HG03060 (cell line): ENCODE data around the gene SH3GLB1.
"Not testable (repeated sequence)": the region's sequence is repeated elsewhere in the genome, so short reads cannot be mapped to it uniquely, and the experiment has no call there.

Experiments
- ATAC-seq: cut with Tn5 transposase; IDR thresholded peaks from one replicate; pipeline ENCODE4 v1.9.1; 2021; ENCODE audit warnings: low read depth, moderate number of reproducible peaks; ENCODE audit not compliant: unreplicated experiment

SH3GLB1 gene

DNA sequence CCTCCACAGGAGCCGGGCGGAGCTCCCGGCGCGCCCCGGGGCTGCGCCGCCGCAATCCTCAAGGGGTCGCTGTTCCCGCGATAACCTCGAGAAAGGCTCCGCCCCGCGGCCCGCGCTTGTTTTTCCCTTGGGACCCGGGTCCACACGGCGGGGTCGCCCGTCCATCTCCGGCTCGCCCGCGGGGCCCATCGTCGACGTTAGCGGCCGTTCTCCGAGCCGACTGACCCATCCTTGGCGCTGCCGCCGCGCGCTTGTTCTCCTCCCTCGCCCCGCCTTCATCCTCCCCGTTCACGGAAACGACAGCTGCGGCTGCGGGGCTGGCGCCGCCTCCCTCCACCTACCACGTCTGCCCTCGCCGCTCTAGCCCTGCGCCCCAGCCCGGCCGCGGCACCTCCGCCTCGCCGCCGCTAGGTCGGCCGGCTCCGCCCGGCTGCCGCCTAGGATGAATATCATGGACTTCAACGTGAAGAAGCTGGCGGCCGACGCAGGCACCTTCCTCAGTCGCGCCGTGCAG lies at the start of gene SH3GLB1:
Gene SH3GLB1 (plus strand): TSS at position 119 of the 514 bp plus-strand sequence. CDS start 324 bp downstream, at position 443.
- peak; percentile 75 for ATAC-seq

DNA sequence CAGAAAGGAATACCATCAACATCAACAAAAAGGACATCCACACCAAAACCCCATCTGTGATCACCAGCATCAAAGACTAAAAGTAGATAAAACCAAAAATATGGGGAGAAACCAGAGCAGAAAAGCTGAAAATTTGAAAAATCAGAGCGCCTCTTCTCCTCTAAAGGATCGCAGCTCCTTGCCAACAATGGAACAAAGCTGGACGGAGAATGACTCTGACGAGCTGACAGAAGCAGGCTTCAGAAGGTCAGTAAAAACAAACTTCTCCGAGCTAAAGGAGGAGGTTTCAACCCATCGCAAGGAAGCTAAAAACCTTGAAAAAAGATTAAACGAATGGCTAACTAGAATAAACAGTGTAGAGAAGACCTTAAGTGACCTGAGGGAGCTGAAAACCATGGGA lies 46.0 kb upstream of the SH3GLB1 start:
- not testable (repeated sequence) for ATAC-seq

DNA sequence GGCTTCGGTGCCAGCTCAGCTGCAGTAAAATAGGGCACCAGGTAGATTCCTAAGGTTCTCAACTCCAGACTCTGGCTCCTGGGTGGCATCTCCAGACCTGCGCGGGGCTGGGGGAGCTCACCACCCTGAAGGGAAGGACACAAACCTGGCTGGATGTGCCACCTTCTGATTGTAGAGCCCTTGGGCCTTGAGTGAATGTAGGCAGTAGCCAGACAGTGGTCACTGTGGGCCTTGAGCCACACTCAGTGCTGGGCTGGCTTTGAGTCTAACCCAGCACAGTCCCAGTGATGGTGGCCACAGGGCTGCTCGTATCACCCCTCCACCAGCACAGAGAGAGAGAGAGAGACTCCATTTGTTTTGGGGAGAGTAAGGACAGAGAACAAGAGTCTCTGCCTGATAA lies 38.0 kb upstream of the SH3GLB1 start:
- ATAC-seq, result no peak

DNA sequence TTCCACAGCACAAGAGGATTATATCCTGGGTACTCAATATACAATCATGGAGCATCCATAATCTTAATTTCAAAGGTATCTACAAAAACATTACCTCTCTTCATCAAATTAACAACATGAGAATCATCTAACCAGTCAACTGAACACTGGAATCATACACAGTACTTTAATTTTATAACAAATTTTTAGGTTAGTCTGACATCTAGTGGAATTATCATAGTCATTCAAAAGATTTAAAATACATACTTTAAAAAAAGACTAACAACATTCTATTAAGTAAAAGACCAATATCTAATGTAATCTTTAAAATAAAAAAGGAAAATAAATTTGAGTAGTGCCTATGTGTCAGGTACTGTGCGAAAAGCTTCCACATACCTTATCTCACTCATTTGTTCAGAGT lies 16.8 kb upstream of the SH3GLB1 start:
- ATAC-seq, result no peak

DNA sequence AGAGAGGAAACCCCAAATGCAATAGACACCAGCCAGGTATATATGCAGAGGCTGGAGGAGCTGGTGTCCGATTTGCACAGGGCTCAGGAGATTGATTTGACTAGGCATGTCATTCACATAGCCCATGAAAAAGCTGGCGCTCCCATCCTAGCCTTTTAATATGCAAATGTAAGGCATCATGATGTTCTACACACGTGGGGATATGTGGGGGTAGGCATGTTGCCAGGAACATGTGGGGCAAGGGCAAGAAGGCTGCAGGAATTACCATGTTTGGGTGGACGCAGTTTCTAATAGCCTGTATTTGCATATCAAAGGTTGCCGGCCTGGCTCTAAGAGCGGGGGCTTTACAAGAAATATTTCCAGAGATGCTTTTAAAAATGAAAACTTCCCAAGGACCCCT lies 11.7 kb upstream of the SH3GLB1 start:
- no peak for ATAC-seq

DNA sequence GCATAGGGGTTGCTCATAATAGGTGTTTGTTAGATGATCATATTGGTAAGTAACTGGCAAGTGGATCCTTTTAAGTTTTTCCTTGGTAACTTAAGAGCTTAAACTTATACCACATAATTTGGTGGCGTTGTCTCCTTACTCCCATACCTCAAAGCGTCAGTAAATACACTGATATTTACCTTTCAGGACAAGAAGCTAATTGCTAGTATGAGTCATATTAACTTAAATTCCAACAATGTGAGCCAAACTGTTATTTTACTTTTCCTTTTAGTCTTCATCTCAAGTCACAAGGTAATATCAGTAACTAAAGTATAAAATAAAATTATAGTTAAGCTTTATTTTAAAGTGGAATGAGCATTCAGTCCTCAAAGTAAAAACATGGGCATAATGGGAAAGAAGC lies 9.0 kb upstream of the SH3GLB1 start:
- ATAC-seq, result no peak

DNA sequence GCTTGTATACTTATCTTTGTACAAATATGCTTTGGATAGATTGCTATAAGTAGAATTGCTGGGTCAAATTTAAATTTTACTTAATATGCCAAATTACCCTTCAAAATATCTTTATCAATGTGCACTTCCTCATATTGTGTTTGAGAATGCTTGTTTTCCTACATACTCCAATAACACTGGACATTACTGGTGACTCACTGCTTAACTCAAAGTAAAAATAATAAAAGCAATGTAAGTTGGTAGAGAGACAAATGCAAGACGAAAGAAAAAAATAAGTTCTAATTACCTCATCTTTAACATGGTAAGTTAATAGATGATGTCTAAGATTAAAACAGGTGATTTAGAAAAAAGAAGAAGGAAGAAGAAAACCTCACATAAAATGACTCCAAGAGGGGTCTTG lies 7.9 kb upstream of the SH3GLB1 start:
- ATAC-seq, result no peak

DNA sequence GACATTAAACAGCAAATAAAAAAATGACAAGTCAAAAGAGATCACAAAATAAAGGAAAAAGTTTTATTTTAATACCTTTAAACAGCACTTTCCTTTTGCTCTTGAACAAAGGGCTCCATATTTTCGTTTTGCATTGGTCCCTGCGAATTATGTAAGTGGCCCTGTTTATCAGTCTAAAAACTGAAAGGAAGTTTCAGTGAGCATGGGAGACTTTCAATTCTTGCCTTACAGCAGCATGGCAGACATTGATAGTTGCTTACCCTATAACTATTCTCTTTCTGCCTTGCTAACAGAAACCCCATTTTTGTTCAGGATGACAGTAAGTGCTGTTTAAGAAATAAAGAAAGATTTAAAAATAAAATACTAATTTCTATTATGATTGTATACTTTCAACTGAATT lies 5.2 kb upstream of the SH3GLB1 start:
- no peak for ATAC-seq

DNA sequence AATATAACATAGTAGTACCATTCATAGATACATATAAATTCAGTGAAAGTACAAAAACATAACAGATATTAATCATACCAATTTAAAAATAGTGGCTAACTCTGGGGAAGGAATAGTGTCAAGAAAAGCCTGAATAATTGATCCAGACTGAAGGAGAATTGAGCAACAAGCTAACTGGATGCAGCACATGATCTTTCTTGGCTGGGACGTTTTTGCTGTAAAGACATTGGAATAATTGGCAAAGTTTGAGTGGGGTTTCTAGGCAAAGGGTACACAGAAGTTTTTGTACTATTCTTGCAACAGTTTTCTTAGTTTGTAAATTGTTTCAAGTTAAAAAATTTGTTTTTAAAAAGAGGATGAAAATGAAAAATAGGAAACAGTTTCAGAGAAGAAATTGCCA lies 2.6 kb upstream of the SH3GLB1 start:
- no peak for ATAC-seq

DNA sequence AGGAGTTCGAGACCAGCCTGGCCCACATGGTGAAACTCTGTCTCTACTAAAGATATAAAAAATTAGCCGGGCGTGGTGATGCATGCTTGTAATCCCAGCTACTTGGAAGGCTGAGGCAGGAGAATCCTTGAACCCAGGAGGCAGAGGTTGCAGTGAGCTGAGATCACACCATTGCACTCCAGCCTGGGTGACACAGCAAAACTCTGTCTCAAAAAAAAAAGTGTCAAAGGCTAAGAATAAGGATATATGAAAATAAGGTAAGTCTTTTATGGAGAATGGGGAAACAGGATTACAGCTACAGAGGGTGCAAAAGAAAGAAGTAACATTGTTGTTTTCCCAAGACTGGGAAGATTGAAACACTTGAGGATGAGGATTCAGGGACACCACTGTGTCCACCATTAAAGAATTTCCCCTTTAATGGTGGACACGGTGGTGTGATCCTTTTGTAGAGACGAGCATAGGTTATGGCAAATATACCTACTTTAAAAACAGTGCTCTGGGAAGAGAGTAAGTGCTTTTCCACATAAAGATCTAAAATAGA lies 1.4 kb upstream of the SH3GLB1 start:
- not testable (repeated sequence) for ATAC-seq

DNA sequence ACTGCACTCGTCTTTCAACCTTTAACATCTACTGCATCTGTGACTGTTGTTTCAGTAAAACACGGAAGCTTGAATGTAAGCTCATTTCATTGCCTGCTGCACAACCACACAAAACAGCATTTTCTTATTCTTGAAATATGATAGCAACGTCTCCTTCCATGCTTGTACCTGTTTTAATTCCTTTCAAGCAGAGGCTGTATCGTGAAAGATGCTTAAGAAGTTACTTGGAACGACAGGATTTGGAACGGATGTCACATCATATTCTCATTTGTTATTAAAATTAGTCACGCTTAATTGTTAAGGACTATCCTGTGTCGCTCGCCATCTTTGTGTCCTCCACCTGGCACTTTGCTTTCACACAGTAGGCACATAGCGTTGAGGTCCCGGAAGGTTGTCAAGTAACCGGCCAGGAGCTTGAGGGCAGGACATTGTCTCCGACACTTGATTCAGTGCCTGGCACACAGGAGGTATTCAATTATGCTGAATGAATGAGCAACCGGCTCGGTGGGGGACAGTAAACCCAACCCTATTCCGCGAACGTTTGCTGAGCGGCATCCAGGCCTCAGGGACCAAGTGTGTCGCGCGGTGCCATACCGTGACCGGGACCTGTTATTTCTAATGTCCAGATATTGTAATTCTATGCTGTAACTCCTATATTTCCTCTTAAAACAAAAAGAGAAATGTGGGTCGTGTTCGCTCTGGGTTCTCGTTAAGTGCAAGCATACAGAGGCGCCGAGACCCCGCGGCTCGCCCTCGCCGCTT lies 499 bp upstream of the SH3GLB1 start:
- peak; percentile 23 for ATAC-seq

DNA sequence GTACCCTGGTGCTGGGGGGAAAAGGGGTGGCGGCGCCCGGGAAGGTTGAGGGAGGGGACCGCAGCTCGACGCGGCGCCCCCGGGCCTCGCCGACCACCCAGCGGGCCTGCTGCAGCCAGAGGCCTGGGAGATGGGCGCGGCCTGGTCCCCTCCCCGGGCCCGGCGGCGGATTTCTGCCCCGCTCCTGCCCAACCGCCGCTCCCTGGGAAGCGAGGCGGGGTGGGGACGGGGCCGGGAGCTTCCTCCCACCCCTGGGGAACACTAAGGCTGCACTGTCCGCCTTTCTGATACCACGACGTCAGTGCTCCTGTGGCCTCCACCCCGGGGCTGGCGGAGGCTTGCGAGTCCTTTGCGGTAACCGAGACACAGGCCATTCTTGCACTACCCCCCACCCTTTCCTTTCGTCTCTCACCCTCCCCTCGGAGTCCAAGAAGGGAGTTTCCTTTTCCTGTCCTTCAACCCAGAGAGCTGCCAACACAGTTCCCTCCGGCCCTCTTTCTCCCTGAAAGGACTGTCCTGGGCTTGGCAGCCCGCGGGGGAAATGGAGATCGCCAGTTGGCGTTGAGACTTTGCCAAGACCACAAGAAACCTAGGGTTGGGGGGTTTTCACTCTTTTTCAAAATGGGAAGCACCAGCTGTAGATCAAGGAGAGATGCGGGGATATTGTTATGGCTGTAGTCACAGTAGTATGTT lies 742 bp downstream of the SH3GLB1 start:
- peak; percentile 18 for ATAC-seq

DNA sequence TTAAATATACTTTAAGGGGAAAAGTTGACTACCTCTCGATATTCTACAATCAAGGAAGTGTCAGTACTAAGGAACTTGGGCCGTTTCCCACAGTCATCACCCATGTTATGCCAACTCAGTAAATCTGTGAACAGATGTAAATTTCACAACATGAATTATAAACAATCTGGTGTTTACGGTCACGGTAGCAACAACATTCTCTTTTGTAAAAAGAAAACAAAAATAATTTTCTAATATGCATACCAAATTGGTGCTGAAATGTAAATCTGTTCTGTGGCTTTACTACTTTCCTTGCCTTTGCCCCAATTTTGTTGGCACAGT lies 1.2 kb downstream of the SH3GLB1 start:
- no peak for ATAC-seq

DNA sequence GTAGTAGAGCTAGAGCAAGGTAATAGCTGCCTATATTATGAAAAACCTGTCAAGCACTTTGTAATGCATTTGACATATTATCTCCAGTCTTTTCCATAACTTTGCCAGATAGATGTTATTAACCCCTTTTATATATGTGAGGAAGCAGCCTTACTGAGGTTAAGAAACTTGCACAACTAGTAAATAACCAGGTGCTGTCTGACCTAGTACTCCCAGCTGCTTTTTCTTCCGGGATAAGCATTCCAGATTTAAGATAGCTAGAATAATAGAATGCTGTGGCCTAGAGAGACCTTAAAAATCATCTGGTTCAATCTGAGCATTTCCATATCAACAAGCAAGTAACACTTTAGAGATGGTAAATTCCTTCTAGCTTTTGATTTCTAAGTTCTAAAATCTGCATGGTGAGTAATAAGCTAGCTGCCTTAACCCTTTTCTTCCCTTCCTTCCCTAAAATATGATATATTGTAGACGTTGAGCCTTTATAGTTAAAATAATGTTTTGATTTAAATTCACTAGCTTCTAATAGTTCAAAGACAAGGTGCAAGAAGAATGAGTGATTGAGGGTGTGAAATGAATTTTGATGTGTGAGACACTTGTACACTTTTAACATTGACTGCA lies 1.8 kb downstream of the SH3GLB1 start:
- no peak for ATAC-seq

DNA sequence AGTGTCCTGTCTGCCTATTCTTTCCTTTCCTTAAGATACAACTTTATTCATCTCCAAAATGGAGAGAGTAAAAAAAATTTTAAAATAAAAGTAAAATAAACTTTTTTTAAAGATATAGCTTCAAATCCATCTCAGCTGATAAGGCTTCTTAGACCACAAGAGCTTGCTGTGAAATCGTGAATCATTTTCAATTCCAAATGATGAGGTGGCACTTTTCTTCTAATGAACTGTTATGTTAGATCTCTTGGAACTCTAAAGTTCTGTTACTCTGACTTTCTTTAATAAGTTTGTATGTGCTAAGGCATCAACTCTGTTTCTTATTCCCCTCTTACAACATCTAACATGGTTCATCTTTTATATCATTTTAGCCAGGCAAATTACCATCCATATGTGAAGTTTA lies 4.5 kb downstream of the SH3GLB1 start:
- ATAC-seq, result no peak

DNA sequence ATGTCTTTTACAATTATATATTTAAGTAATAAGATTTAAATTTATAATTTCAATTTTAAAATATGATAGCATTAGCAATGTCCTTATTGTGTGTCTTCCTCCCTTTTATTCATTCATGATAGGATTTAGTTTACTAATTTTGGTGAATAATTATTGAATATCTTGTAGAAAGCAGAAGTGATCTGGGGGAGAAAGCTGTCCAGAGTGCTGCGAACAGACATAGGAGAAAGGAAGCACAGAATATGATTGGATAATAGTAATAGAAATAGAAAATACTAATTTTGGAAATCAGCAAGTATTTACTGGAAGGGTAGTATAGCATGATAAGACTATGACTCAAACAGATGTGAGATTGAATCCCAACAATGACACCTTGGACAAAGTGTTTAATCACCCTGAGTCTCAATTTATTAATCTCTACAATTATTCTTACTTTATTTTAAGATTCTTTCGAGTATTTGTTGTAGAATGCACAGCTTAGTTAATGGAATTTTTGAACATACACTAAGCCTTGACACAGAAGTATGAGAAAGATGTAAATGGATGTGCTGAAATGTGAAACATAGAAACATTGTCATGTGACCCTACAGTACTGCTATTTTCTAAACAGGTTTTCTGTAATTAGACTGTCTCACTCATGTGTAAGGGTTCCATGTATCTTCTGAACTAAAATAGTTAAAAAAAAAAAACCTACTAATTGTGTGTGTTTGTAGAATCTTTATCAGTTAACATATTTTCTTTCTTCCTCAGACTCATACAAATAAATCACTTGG lies 7.9 kb downstream of the SH3GLB1 start:
- no peak for ATAC-seq

DNA sequence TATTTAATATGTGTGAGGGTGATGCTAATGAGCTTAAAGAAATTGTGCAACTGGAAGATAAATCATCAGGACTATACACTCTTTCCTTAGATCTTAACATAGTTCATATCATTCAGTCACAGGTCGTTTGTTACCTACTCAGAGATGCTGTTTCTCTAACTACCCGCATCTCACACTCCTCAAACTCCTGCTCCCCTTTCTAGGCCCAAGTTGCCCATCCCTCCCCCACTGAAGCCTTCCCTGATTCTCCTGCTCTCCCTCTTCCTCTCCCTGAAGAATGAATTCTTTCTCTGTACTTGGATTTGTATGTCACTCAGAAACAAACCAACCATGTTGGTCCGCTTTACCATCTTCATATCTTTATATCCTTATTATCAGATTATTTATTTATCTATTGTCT lies 9.1 kb downstream of the SH3GLB1 start:
- ATAC-seq, result no peak

DNA sequence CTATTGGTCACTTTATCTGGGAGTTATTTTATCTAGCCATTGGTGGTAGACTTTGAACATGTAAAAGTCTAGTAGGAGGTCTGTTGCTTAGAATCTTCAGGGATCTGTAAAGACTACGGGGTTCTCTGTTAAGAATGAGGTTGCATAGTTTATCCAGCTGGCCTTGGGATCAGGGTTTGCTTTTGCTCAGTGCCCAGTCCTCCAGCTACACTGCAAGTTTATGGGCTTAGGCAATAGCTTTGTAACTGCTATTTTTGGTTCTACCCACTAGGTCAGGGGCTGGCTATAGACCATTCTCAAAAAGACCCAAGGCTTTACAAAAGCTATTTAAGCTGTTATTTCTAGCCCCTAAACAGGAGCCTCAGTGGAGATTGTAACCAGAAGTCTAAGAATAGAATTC lies 9.8 kb downstream of the SH3GLB1 start:
- no peak for ATAC-seq

DNA sequence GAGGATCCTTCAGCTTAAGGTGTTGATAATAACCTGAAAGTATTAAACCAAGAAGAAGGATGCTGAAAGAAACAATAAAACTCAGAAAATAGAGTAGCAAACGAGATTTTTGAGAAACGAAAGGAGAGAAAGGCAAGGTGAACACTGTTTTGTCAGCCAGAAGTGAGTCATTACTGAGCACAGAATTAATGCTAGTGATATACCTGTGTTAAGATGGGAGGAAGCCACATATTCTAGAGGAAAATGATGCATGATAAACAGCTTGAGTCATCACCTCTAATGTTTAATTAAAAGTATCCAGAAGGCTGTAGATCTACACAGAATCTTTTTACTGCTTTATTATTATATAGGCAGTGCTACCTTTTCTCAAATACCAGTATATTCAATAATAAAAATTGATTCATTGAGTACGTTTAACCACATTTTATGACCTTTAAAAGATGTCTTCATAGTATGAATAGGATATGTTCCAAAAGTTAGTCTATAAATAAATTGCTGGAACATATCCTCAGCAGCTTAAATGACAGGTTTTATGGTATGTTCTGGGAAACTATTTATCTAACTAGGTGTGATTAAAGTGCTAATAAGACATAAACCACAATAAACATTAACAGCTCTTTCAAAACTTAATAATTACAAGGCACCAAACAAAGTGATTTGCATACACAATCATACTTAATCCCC lies 10.3 kb downstream of the SH3GLB1 start:
- no peak for ATAC-seq

DNA sequence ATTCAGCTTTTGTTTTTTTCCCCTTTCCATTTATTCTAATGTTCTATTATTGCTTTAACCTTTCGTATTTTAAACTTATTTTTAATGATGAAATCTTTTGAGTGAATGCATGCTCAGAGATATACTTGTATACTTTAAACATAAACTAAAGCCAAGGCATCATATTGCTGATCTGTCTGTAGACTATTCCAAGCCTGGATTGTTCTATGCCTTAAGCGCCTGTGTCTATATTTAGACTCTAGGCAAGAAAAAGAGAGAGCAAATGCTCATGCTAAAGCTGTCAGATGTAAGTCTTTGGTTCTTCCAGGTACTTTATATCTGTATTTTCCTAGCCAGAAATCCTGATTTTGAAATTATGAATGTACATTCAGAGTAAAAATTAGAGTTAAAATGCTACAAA lies 14.4 kb downstream of the SH3GLB1 start:
- no peak for ATAC-seq
